Fibroblast of gingiva (primary cell): ENCODE measurements around the gene MTO1.
"Not testable (repeated sequence)": the region's sequence is repeated elsewhere in the genome, so short reads cannot be mapped to it uniquely, and the experiment has no call there.

Experiments
- DNase-seq: peaks from one replicate; pipeline ENCODE4 v3.0.0-alpha.2; 2011; ENCODE audit warnings: low read depth

The MTO1 gene

DNA sequence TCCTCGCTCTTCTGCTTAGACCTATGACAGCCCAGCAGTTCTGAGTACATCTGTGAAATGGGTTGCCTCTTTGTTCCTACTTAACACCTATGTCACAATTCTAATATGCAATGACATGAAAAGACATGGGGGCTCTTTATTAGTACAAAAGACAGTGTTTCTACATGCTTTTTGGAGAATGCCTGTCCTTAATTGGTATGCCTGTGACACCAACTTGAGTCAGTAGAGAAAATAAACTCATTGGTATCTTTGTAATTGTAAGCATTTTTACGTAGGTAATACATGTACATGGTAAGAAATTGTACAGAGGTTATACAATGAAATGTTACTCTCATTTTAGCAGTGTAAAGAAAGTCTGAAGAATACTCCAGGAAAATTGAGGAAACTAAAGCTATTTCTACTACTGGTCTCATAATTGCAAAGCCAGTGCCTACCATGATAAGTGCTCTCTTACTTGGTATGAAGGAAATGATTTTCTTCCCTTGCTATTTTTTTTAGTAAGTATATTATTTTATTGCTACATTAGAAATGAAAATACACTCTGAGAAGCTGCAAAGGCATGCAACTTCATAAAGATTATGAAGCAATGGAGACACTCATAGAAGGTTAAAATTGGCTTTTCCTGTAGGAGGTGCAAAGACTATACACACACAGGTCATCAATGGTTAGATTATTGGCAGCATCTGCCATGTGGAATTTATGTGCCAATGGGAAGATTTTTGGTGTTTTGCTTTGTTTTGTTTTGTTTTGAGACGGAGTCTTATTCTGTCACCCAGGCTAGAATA, 64.2 kb downstream of the MTO1 start:
- peak; percentile 59 for DNase-seq

GRCh38 chr6:73528897-73529296, 67.4 kb downstream of the MTO1 start:
- DNase-seq, result no peak

GRCh38 chr6:73532293-73532692, 70.8 kb downstream of the MTO1 start:
- peak; percentile 24 for DNase-seq

GRCh38 chr6:73534628-73535027, 73.1 kb downstream of the MTO1 start:
- no peak for DNase-seq

DNA sequence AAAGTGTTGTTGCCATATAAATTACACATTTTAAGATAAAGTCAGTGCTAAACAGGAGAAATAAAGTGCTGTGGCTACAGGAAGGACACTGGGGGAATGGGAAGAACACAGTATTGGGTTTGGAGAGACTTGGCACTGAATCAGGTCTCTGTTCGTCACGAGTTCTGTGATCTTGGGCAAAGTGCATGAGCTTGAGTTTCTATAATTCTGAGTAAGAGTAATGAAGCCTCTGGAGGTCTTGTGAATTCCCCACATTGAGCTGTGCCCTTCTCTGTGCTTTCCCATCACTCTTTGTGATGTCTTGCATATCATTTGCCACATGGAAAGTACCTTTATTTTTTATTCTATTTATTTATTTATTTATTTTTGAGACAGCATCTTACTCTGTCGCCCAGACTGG, 76.1 kb downstream of the MTO1 start:
- DNase-seq, result no peak

GRCh38 chr6:73538116-73538779, 76.7 kb downstream of the MTO1 start:
- no peak for DNase-seq

GRCh38 chr6:73542481-73542880, 80.9 kb downstream of the MTO1 start:
- not testable (repeated sequence) for DNase-seq

- no peak for DNase-seq
These were observed 81.4 kb downstream of the MTO1 start for GRCh38 chr6:73542891-73543290.

DNA sequence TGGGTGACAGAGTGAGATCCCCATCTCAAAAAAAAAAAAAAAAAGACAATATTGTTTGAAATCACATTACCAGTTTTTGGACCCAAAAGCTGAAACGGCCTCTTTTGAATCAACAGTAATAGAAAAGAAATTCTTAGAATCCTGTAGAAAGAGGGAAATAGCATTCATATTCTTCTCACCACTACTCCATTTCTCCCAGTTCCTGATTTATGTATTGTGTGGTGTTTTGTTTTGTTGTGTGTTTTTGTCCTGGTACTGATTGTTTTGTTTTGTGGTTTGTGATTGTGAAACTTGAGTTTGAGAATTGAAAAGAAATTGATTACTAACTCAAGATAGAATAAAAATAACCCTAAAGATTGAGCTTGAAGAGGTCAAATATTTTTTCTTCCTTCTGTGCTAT, 85.5 kb downstream of the MTO1 start:
- DNase-seq, result no peak

DNA sequence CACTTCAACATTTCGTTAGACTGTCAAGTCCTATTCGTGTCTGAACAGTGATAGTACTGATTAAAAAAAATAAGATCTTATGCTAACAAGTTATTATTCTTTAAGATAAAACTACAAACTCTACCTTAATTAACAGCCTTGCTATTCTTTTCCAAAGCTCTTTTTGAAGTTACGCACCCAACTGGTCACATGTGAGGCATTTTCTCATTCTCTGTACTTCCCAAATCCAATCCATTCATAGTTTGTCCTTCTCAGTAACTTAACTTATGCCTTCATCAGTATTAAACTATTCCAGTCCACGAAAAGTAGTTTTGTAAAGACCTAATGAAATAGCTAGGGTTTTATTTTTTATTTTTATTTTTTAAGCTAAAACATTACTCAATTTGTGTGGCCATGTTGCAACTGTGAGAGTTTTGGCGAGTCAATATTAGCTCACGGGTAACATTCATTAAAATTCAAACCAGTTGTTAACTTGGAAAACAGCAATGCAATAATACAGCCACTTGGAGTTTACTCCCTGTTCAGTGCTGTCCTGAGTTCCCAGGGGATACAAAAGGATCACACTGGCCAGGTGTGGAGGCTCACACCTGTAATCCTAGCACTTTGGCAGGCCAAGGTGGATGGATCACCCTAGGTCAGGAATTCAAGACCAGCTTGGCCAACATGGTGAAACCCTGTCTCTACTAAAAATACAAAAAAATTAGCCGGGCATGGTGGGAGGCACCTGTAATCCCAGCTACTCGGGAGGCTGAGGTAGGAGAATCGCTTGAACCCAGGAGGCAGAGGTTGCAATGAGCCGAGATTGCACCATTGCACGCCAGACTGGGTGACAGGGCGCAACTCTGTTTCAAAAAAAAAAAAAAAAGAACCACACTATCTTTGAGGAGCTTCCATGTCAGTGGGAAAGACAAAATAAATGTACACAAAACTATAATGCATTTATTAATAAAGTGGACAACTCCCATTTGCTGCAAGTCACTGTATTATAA, 87.2 kb downstream of the MTO1 start:
- peak; percentile 22 for DNase-seq

GRCh38 chr6:73551115-73551514, 89.6 kb downstream of the MTO1 start:
- DNase-seq, result not testable (repeated sequence)

GRCh38 chr6:73555380-73555949, 93.9 kb downstream of the MTO1 start:
- DNase-seq, result not testable (repeated sequence)

- no peak for DNase-seq
These were observed 95.3 kb downstream of the MTO1 start for GRCh38 chr6:73556836-73557235.
